ENCODE results near the gene TRIM44.
"Not testable (repeated sequence)": the region's sequence is repeated elsewhere in the genome, so short reads cannot be mapped to it uniquely, and the experiment has no call there.

The TRIM44 gene

GRCh38 chr11:35667257-35667656, 4.7 kb downstream of the TRIM44 start:
- no peak for TF ChIP-seq CTCF (IDR thresholded peaks at IDR 0.05; ENCODE audit: low read depth, low read length)
- H3K4me3 ChIP-seq (replicated peaks in 1 of 2; ENCODE audit: low read depth in 2 of 2, low read length in 2 of 2): no peak overlapping the region
- DNase-seq (ENCODE audit: low read depth in 2 of 2): no peak

GRCh38 chr11:35668350-35668749, 5.8 kb downstream of the TRIM44 start:
- not testable (repeated sequence) for H3K4me3 ChIP-seq (replicated peaks in 1 of 2; ENCODE audit: low read depth in 2 of 2, low read length in 2 of 2); DNase-seq (ENCODE audit: low read depth in 2 of 2)

- TF ChIP-seq CTCF (IDR thresholded peaks at IDR 0.05; ENCODE audit: low read depth, low read length): no peak
- no peak overlapping the region for H3K4me3 ChIP-seq (replicated peaks in 1 of 2; ENCODE audit: low read depth in 2 of 2, low read length in 2 of 2)
- DNase-seq (ENCODE audit: low read depth in 2 of 2): no peak
Observed at GRCh38 chr11:35671396-35672127, 9.0 kb downstream of the TRIM44 start.

GRCh38 chr11:35672608-35673007, 10.0 kb downstream of the TRIM44 start:
- TF ChIP-seq CTCF (IDR thresholded peaks at IDR 0.05; ENCODE audit: low read depth, low read length): no peak
- DNase-seq (ENCODE audit: low read depth in 2 of 2): no peak
- H3K4me3 ChIP-seq (replicated peaks in 1 of 2; ENCODE audit: low read depth in 2 of 2, low read length in 2 of 2): no peak overlapping the region

GRCh38 chr11:35675901-35676610, 13.5 kb downstream of the TRIM44 start:
- DNase-seq (ENCODE audit: low read depth in 2 of 2): peak; percentile 22 to 35
- no peak for TF ChIP-seq CTCF (IDR thresholded peaks at IDR 0.05; ENCODE audit: low read depth, low read length)

GRCh38 chr11:35676611-35676965, 14.0 kb downstream of the TRIM44 start:
- TF ChIP-seq CTCF (IDR thresholded peaks at IDR 0.05; ENCODE audit: low read depth, low read length): no peak
- H3K4me3 ChIP-seq (replicated peaks in 1 of 2; ENCODE audit: low read depth in 2 of 2, low read length in 2 of 2): no peak overlapping the region
- no peak for DNase-seq (ENCODE audit: low read depth in 2 of 2)

More at GRCh38 chr11:35675901-35676610, 13.5 kb downstream of the TRIM44 start:
- H3K4me3 ChIP-seq (replicated peaks in 1 of 2; ENCODE audit: low read depth in 2 of 2, low read length in 2 of 2): no peak overlapping the region

GRCh38 chr11:35677904-35678303, 15.3 kb downstream of the TRIM44 start:
- no peak for DNase-seq (ENCODE audit: low read depth in 2 of 2)

More at GRCh38 chr11:35677904-35678303, 15.3 kb downstream of the TRIM44 start:
- H3K4me3 ChIP-seq (replicated peaks in 1 of 2; ENCODE audit: low read depth in 2 of 2, low read length in 2 of 2): no peak overlapping the region
- TF ChIP-seq CTCF (IDR thresholded peaks at IDR 0.05; ENCODE audit: low read depth, low read length): no peak
